GM12878 (cell line): Measurements from ENCODE around the gene HOXD10. TPM values are rescaled to one million over a fixed set of nuclear protein-coding genes. Genes with fewer than 3 reads are reported as not detected.

Experiments used
- ATAC-seq: fragments of 200-7000 bp; cut with Tn5 transposase; 3 replicates; pipeline ENCODE4 v1.9.1; 2020; ENCODE audit warnings: mild to moderate bottlenecking, moderate library complexity
- BruUV-seq: library from RNA; stranded (reverse); fragments of 400-500 nt; replicated peaks from 2 replicates; lab custom pipeline; 2021; lab: Mats Ljungman, UMichigan
- CTCF ChIA-PET: fragments of 300-600 bp; sonication (Branson Sonifier 250); formaldehyde crosslinking; extraction: SDS; loops from one replicate; lab custom pipeline; 2021; ENCODE audit warnings: inconsistent platforms; lab: Yijun Ruan, JAX
- POLR2A ChIA-PET: fragments of 350-600 bp; formaldehyde crosslinking; extraction: SDS; loops from one replicate; lab custom pipeline; 2021; ENCODE audit warnings: inconsistent platforms; lab: Charles Lee
- RAD21 ChIA-PET: fragments of 300-600 bp; sonication (Branson Sonifier 250); formaldehyde crosslinking; loops from one replicate; lab custom pipeline; 2023; ENCODE audit warnings: antibody characterized with exemption; ENCODE audit not compliant: unreplicated experiment; lab: Charles Lee
- SMC1A ChIA-PET: fragments of 300-600 bp; sonication (Branson Sonifier 250); formaldehyde crosslinking; loops from one replicate; lab custom pipeline; 2023; ENCODE audit not compliant: unreplicated experiment, uncharacterized antibody; lab: Charles Lee
- DNase-seq: peaks from one replicate; pipeline ENCODE4 v3.0.0-alpha.2; 2011; ENCODE audit warnings: low read depth, low spot score
- FAIRE-seq: peaks from 3 replicates; lab custom pipeline; 2011; peaks lifted over from hg19 to GRCh38; lab: Jason Lieb, UNC
- H2AFZ ChIP-seq: 2 replicates; pipeline ENCODE4 v1.6.0; 2011; ENCODE audit warnings: low read depth, low read length, control low read depth; ENCODE audit not compliant: control insufficient read depth
- H3K27ac ChIP-seq: 2 replicates; pipeline ENCODE4 v1.5.1; 2011; ENCODE audit warnings: control low read depth; ENCODE audit not compliant: control insufficient read depth, insufficient read depth
- H3K27me3 ChIP-seq, 2 experiments: replicated peaks in 1 of 2; 2 replicates each; pipeline versions ENCODE4 v1.6.0 to v1.6.1; 2011; ENCODE audit warnings: low read length in 1 of 2; ENCODE audit not compliant: control insufficient read depth in 2 of 2, insufficient read depth in 2 of 2
- H3K36me3 ChIP-seq, 2 experiments: 2 replicates each; pipeline ENCODE4 v1.5.1; 2011; ENCODE audit warnings: low read length in 1 of 2; ENCODE audit not compliant: control insufficient read depth in 2 of 2, insufficient read depth in 2 of 2
- H3K4me1 ChIP-seq: 2 replicates; pipeline ENCODE4 v1.6.1; 2011; ENCODE audit warnings: mild to moderate bottlenecking, low read length, moderate library complexity, mixed read lengths; ENCODE audit not compliant: control insufficient read depth, insufficient read depth
- H3K4me2 ChIP-seq: 2 replicates; pipeline ENCODE4 v1.6.0; 2011; ENCODE audit warnings: control low read depth; ENCODE audit not compliant: control insufficient read depth, insufficient read depth
- H3K4me3 ChIP-seq: fragments of 200-600 bp; sonication (generic); 2 replicates; pipeline ENCODE4 v1.5.1; 2016
- H3K79me2 ChIP-seq: 2 replicates; pipeline ENCODE4 v1.6.0; 2011; ENCODE audit warnings: low read length; ENCODE audit not compliant: control insufficient read depth, insufficient read depth
- H3K9ac ChIP-seq: 2 replicates; pipeline ENCODE4 v1.8.0; 2011; ENCODE audit warnings: low read length, control low read depth, mixed read lengths; ENCODE audit not compliant: control insufficient read depth, insufficient read depth
- H3K9me3 ChIP-seq: replicated peaks from 3 replicates; pipeline ENCODE4 v1.5.1; 2011; ENCODE audit warnings: mild to moderate bottlenecking, low read length; ENCODE audit not compliant: control insufficient read depth, insufficient read depth
- H4K20me1 ChIP-seq: 2 replicates; pipeline ENCODE4 v1.6.0; 2011; ENCODE audit not compliant: control insufficient read depth, insufficient read depth
- ASH2L ChIP-seq: fragments of 300-600, 200-600 bp; sonication (generic); IDR thresholded peaks from 2 replicates; pipeline ENCODE4 v1.6.1; 2017; ENCODE audit warnings: low read depth, mild to moderate bottlenecking, borderline replicate concordance
- BCL11A ChIP-seq: IDR thresholded peaks from 2 replicates; pipeline ENCODE4 v1.6.1; 2011; ENCODE audit warnings: low read depth, low read length
- EP300 ChIP-seq, 2 experiments: fragments of 150-350 bp in 1 of 2; IDR thresholded peaks; 2 replicates each; pipeline ENCODE4 v1.6.1; 2011 to 2012; ENCODE audit warnings: low read depth in 2 of 2, low read length in 2 of 2, borderline replicate concordance in 1 of 2, improper control_type of control experiment in 1 of 2, inconsistent platforms in 1 of 2; ENCODE audit not compliant: control insufficient read depth in 1 of 2
- ETV6 ChIP-seq, 2 experiments: fragments of 450-650 bp in 1 of 2; IDR thresholded peaks in 1 of 2; conservative IDR thresholded peaks in 1 of 2; 2 replicates each; pipeline ENCODE4 v1.6.1; 2014; ENCODE audit warnings: antibody characterized with exemption in 1 of 2, borderline replicate concordance in 1 of 2, low read depth in 1 of 2, mild to moderate bottlenecking in 1 of 2, moderate library complexity in 1 of 2
- MYC ChIP-seq: IDR thresholded peaks from 2 replicates; pipeline ENCODE4 v1.6.1; 2011; ENCODE audit warnings: mild to moderate bottlenecking, low read length, moderate library complexity, inconsistent platforms; ENCODE audit not compliant: insufficient read depth, insufficient replicate concordance, insufficient read length, severe bottlenecking
- NR2F1 ChIP-seq: fragments of 450-650 bp; conservative IDR thresholded peaks from 2 replicates; pipeline ENCODE4 v1.6.1; 2017; ENCODE audit warnings: mild to moderate bottlenecking
- POLR2AphosphoS5 ChIP-seq: IDR thresholded peaks from 2 replicates; pipeline ENCODE4 v1.6.1; 2011; ENCODE audit warnings: mild to moderate bottlenecking, low read length, inconsistent platforms
- POU2F2 ChIP-seq: IDR thresholded peaks from 3 replicates; pipeline ENCODE4 v1.6.1; 2011; ENCODE audit warnings: low read depth, mild to moderate bottlenecking, low read length, borderline replicate concordance
- RAD21 ChIP-seq: IDR thresholded peaks from 2 replicates; pipeline ENCODE4 v1.6.1; 2011; ENCODE audit warnings: mild to moderate bottlenecking, low read depth, low read length, moderate library complexity; ENCODE audit not compliant: insufficient read depth
- SMC3 ChIP-seq: IDR thresholded peaks from 2 replicates; pipeline ENCODE4 v1.6.1; 2011; ENCODE audit warnings: low read length, improper control_type of control experiment, borderline replicate concordance
- TBL1XR1 ChIP-seq: IDR thresholded peaks from 2 replicates; pipeline ENCODE4 v1.6.1; 2012; ENCODE audit warnings: low read depth, low read length, improper control_type of control experiment
- ZNF384 ChIP-seq: IDR thresholded peaks from 2 replicates; pipeline ENCODE4 v1.6.1; 2012; ENCODE audit warnings: low read depth, mild to moderate bottlenecking, low read length, improper control_type of control experiment, borderline replicate concordance
- WGBS: methylation state at CpG from one replicate; pipeline ENCODE4 v1.1.6; 2016; ENCODE audit warnings: low lambda C conversion rate; ENCODE audit not compliant: insufficient replicate concordance, insufficient coverage; ENCODE audit errors: missing lambda C conversion rate; 5-methylcytosine and 5-hydroxymethylcytosine counted together
- in situ Hi-C: fragments of 300-500 bp; cut with MboI; formaldehyde crosslinking; loops from 9 replicates; pipeline ENCODE4 v1.14.3; 2018; ENCODE audit warnings: mixed read lengths
- intact Hi-C: fragments of 100-400 bp; cut with micrococcal nuclease; formaldehyde crosslinking; loops from one replicate; pipeline ENCODE4 v1.14.2; 2022; ENCODE audit not compliant: unreplicated experiment
- polyA plus RNA-seq, 11 experiments: library from polyadenylated mRNA; depleted of rRNA in 4 of 11; unstranded in 6 of 11; stranded (reverse) in 5 of 11; fragments of >200 nt; fragmentation: Nextera tagmentation in 4 of 11; fragmentation: Illumina TruSeq in 1 of 11; extraction: Ambion mirVana in 4 of 11; extraction: Trizol in 1 of 11; gene quantifications; 1 replicate in 1 of 11; 2 replicates in 10 of 11; pipeline versions ENCODE4 v1.2.1 to v1.2.3, GENCODE V29; 2011 to 2016; ENCODE audit warnings: inconsistent platforms in 2 of 11, missing spikeins in 2 of 11, low read depth in 1 of 11
- total RNA-seq, 4 experiments: library from RNA; depleted of rRNA in 3 of 4; stranded (reverse); fragments of >200 nt in 3 of 4; fragmentation: Illumina TruSeq in 1 of 4; extraction: Trizol in 1 of 4; gene quantifications; 2 replicates each; pipeline versions ENCODE4 v1.2.1 to v1.2.3, GENCODE V29; 2013 to 2021
- TF ChIP-seq, protein P1 (sequence below): fragments of 450-650 bp; formaldehyde crosslinking; IDR thresholded peaks from 2 replicates; pipeline ENCODE4 v1.4.0; 2022; ENCODE audit warnings: mild to moderate bottlenecking, moderate library complexity
- TF ChIP-seq, protein P2 (sequence below): IDR thresholded peaks from 2 replicates; pipeline ENCODE4 v1.6.1; 2012; ENCODE audit warnings: low read length, inconsistent platforms

Gene HOXD10
- total and polyA plus RNA-seq, 10 of the 15 experiments (the other 5 are each of a cell fraction or from before 2014, with no cell fraction given): not detected

DNA sequence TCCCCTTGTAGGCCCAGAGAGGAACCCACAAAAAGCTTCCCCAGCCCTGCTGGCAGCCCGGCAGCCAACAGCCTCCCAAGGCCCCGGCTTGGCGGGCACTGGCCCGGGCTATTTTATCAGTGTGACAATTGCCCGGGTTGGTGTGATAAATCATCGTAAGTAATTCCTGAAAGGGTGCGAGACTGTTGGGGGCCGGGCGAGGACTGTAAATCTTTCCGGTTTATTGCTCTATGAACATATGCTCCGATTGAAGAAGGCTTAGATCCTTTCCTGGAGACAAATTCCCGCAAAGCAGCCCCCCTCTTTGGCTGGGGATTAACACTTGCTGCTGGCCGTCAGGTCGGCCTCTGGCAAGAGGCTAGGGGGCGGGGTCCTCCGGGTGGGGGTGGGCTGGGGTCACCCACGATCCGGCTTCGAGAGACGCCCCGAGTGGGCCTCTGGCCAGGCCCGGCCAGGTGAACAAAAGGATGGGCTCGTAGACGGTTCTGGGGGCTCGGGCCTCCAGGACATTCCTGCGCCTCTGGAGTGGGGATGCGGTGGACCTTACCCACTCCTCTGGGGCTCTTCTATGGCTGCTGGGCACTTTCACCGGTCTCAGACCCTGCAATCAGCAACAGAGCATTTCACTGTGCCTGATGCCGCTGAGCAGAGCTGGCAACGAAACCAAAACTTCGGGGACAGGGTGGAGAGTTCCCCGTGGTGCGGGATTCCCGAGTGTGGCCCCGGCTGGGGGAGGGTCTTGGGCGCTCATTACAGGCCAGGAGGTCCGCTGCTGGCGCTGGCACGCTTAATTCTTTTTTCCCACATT is 42.5 kb downstream of the HOXD10 start:
- intact Hi-C loops (no loop called here), in situ Hi-C loops (no loop called here)
- FAIRE-seq: no peak
- ChIA-PET CTCF (interaction anchor here (0.6 kb wide), 1 partner anchor 396 kb away, joined by 3 read pairs; no protein-coding TSS in a partner anchor), SMC1A (no interaction called here), RAD21 (no interaction called here), POLR2A (no interaction called here)
- no TSS peak for BruUV-seq
- no peak for ATAC-seq
- H3K4me3 ChIP-seq: no peak overlapping the region
- TF ChIP-seq TBL1XR1 (no peak), POU2F2 (no peak), NR2F1 (no peak), ASH2L (no peak), BCL11A (no peak), SMC3 (no peak), ZNF384 (no peak), ETV6 (conservative IDR thresholded peaks at IDR 0.05 in 1 of 2, IDR thresholded peaks at IDR 0.05 in 1 of 2; ENCODE audit: borderline replicate concordance in 1 of 2, low read depth in 1 of 2) (no peak), MYC (no peak), EP300 (IDR thresholded peaks at IDR 0.05; ENCODE audit: borderline replicate concordance in 1 of 2, control insufficient read depth in 1 of 2, low read depth in 2 of 2, low read length in 2 of 2) (no peak), RAD21 (no peak), POLR2AphosphoS5 (no peak)
- TF ChIP-seq, protein P1, sequence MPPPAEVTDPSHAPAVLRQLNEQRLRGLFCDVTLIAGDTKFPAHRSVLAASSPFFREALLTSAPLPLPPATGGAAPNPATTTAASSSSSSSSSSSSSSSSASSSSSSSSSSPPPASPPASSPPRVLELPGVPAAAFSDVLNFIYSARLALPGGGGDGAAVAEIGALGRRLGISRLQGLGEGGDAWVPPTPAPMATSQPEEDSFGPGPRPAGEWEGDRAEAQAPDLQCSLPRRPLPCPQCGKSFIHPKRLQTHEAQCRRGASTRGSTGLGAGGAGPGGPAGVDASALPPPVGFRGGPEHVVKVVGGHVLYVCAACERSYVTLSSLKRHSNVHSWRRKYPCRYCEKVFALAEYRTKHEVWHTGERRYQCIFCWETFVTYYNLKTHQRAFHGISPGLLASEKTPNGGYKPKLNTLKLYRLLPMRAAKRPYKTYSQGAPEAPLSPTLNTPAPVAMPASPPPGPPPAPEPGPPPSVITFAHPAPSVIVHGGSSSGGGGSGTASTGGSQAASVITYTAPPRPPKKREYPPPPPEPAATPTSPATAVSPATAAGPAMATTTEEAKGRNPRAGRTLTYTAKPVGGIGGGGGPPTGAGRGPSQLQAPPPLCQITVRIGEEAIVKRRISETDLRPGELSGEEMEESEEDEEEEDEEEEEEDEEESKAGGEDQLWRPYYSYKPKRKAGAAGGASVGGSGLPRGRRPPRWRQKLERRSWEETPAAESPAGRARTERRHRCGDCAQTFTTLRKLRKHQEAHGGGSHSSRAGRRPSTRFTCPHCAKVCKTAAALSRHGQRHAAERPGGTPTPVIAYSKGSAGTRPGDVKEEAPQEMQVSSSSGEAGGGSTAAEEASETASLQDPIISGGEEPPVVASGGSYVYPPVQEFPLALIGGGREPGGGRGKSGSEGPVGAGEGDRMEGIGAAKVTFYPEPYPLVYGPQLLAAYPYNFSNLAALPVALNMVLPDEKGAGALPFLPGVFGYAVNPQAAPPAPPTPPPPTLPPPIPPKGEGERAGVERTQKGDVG (CRISPR knock-in tag): no peak
- TF ChIP-seq, protein P2, sequence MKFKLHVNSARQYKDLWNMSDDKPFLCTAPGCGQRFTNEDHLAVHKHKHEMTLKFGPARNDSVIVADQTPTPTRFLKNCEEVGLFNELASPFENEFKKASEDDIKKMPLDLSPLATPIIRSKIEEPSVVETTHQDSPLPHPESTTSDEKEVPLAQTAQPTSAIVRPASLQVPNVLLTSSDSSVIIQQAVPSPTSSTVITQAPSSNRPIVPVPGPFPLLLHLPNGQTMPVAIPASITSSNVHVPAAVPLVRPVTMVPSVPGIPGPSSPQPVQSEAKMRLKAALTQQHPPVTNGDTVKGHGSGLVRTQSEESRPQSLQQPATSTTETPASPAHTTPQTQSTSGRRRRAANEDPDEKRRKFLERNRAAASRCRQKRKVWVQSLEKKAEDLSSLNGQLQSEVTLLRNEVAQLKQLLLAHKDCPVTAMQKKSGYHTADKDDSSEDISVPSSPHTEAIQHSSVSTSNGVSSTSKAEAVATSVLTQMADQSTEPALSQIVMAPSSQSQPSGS: no peak
- no peak overlapping the region for H3K27ac ChIP-seq
- H3K27me3 ChIP-seq: peaks cover 9 to 35% of the 10 kb centered on the region in 2 experiments
- H3K4me1 ChIP-seq: no peaks in the 10 kb centered on the region
- no peak for DNase-seq
- no peak overlapping the region for H3K4me2 ChIP-seq
- 29% methylated on average over 28 of the region's 39 CpGs for WGBS
- no peaks in the 10 kb centered on the region for H3K36me3 ChIP-seq
- no peak overlapping the region for H3K9ac ChIP-seq
- no peaks in the 10 kb centered on the region for H4K20me1 ChIP-seq
- no peaks in the 10 kb centered on the region; the same call in 1 of the 3 replicates for H3K9me3 ChIP-seq
- no peaks in the 10 kb centered on the region for H3K79me2 ChIP-seq
- H2AFZ ChIP-seq: no peak overlapping the region
